ENCODE data around the gene BCKDK. TPM values are rescaled to one million over a fixed set of nuclear protein-coding genes. Genes with fewer than 3 reads are reported as not detected.
A peak's percentile ranks its signal among the peaks of the same experiment; 100 is the strongest.
"Not testable (repeated sequence)": the region's sequence is repeated elsewhere in the genome, so short reads cannot be mapped to it uniquely, and the experiment has no call there.

BCKDK gene
- total and polyA plus RNA-seq, 2 of the 13 experiments (the other 11 are each of a cell fraction or from before 2014, with no cell fraction given) = 24.9 to 42.6 TPM

DNA sequence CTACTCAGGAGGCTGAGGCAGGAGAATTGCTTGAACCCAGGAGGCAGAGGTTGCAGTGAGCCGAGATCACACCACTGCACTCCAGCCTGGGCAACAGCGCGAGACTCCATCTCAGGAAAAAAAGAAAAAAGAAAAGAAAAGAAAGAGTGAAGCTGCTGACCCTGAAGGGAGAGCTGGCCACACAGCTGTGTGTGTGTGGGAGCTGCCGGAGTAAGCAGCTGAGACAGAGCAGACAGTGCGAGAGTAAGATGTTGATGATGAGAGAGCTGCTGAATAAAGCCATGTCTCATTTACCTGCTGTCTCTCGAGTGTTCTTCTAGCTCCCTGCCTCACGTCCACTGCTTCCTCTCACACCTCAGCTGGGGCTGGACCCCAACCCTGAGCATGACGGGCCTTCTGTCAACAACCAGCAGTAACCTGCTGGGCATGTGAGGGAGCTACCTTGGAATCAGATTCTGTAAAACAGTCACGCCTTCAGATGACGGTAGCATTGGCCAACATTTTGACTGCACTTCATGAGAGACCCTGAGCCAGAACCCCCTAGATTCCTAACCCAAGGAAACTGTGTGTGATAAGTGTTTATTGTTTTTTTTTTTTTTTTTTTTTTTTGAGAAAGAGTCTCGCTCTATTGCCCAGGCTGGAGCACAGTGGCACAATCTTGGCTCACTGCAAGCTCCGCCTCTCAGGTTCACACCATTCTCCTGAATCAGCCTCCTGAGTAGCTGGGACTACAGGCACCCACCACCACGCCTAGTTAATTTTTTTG, 7.1 kb upstream of the BCKDK start:
- in situ Hi-C loops (cut with HindIII; ENCODE audit: extremely low pct_ligation_motif_present, low pct_unique_long_range_greater_than_20kb); FAIRE-seq; H3K79me2 ChIP-seq (ENCODE audit: insufficient read depth, low read length); CTCF ChIA-PET (ENCODE audit: low intra/inter-chr PET ratio, low total read pairs); DNase-seq (ENCODE audit: low spot score); intact Hi-C loops (cut with micrococcal nuclease; ENCODE audit: unreplicated experiment); H3K27ac ChIP-seq (ENCODE audit: extremely low read length, insufficient read depth, low read length); H3K9me3 ChIP-seq (ENCODE audit: low read length); H2AFZ ChIP-seq (ENCODE audit: low read length); H4K20me1 ChIP-seq (ENCODE audit: insufficient read depth, low read length); H3K9ac ChIP-seq (ENCODE audit: insufficient read depth, low read depth, low read length); H3K27me3 ChIP-seq (ENCODE audit: control insufficient read depth in 1 of 2, insufficient read depth in 2 of 2, low read length in 2 of 2); BruUV-seq (replicated peaks); H3K36me3 ChIP-seq (replicated peaks in 1 of 2; ENCODE audit: control insufficient read depth in 1 of 2, insufficient read depth in 2 of 2, low read length in 2 of 2); TF ChIP-seq FOXA1 (IDR thresholded peaks at IDR 0.05): not testable (repeated sequence)
- H3K4me2 ChIP-seq (ENCODE audit: low read depth, low read length) = peak overlapping the region; percentile 20; the same call in 1 of the 2 replicates
- TF ChIP-seq FOXA3 (CRISPR knock-in tag; IDR thresholded peaks at IDR 0.05) (peak; percentile 65), MEIS2 (CRISPR knock-in tag; IDR thresholded peaks at IDR 0.05) (0 out of 2 replicates have a peak, but pooled peaks have one; percentile 32), ZNF878 (CRISPR knock-in tag; IDR thresholded peaks at IDR 0.05) (0 out of 2 replicates have a peak, but pooled peaks have one; percentile 52), ZNF501 (CRISPR knock-in tag; IDR thresholded peaks at IDR 0.05) (0 out of 2 replicates have a peak, but pooled peaks have one; percentile 18), ZFX (CRISPR knock-in tag; IDR thresholded peaks at IDR 0.05; ENCODE audit: low read depth) (peak; percentile 23; the same call in 1 of the 2 replicates), SALL1 (CRISPR knock-in tag; IDR thresholded peaks at IDR 0.05) (peak; percentile 14; the same call in 1 of the 2 replicates), FOXA1 (CRISPR knock-in tag; IDR thresholded peaks at IDR 0.05) (peak; percentile 62)
- TF ChIP-seq, protein P1, sequence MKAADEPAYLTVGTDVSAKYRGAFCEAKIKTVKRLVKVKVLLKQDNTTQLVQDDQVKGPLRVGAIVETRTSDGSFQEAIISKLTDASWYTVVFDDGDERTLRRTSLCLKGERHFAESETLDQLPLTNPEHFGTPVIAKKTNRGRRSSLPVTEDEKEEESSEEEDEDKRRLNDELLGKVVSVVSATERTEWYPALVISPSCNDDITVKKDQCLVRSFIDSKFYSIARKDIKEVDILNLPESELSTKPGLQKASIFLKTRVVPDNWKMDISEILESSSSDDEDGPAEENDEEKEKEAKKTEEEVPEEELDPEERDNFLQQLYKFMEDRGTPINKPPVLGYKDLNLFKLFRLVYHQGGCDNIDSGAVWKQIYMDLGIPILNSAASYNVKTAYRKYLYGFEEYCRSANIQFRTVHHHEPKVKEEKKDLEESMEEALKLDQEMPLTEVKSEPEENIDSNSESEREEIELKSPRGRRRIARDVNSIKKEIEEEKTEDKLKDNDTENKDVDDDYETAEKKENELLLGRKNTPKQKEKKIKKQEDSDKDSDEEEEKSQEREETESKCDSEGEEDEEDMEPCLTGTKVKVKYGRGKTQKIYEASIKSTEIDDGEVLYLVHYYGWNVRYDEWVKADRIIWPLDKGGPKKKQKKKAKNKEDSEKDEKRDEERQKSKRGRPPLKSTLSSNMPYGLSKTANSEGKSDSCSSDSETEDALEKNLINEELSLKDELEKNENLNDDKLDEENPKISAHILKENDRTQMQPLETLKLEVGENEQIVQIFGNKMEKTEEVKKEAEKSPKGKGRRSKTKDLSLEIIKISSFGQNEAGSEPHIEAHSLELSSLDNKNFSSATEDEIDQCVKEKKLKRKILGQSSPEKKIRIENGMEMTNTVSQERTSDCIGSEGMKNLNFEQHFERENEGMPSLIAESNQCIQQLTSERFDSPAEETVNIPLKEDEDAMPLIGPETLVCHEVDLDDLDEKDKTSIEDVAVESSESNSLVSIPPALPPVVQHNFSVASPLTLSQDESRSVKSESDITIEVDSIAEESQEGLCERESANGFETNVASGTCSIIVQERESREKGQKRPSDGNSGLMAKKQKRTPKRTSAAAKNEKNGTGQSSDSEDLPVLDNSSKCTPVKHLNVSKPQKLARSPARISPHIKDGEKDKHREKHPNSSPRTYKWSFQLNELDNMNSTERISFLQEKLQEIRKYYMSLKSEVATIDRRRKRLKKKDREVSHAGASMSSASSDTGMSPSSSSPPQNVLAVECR (CRISPR knock-in tag; IDR thresholded peaks at IDR 0.05; ENCODE audit: borderline replicate concordance) = 0 out of 2 replicates have a peak, but pooled peaks have one; percentile 28
- TF ChIP-seq, protein P2, sequence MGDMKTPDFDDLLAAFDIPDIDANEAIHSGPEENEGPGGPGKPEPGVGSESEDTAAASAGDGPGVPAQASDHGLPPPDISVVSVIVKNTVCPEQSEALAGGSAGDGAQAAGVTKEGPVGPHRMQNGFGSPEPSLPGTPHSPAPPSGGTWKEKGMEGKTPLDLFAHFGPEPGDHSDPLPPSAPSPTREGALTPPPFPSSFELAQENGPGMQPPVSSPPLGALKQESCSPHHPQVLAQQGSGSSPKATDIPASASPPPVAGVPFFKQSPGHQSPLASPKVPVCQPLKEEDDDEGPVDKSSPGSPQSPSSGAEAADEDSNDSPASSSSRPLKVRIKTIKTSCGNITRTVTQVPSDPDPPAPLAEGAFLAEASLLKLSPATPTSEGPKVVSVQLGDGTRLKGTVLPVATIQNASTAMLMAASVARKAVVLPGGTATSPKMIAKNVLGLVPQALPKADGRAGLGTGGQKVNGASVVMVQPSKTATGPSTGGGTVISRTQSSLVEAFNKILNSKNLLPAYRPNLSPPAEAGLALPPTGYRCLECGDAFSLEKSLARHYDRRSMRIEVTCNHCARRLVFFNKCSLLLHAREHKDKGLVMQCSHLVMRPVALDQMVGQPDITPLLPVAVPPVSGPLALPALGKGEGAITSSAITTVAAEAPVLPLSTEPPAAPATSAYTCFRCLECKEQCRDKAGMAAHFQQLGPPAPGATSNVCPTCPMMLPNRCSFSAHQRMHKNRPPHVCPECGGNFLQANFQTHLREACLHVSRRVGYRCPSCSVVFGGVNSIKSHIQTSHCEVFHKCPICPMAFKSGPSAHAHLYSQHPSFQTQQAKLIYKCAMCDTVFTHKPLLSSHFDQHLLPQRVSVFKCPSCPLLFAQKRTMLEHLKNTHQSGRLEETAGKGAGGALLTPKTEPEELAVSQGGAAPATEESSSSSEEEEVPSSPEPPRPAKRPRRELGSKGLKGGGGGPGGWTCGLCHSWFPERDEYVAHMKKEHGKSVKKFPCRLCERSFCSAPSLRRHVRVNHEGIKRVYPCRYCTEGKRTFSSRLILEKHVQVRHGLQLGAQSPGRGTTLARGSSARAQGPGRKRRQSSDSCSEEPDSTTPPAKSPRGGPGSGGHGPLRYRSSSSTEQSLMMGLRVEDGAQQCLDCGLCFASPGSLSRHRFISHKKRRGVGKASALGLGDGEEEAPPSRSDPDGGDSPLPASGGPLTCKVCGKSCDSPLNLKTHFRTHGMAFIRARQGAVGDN (CRISPR knock-in tag; IDR thresholded peaks at IDR 0.05) = peak; percentile 30; the same call in 1 of the 2 replicates
- TF ChIP-seq, protein P3, sequence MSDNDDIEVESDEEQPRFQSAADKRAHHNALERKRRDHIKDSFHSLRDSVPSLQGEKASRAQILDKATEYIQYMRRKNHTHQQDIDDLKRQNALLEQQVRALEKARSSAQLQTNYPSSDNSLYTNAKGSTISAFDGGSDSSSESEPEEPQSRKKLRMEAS (IDR thresholded peaks at IDR 0.05) = peak; percentile 57; the same call in 1 of the 2 replicates
- POLR2A ChIA-PET = interaction anchor here (0.7 to 3.0 kb wide), 10 partner anchors 8 to 104 kb away, joined by 3 to 25 read pairs (median 4); partner anchors contain the start of genes FUS, KAT8, STX4 and ZNF646
- H3K4me3 ChIP-seq (replicated peaks in 1 of 3; ENCODE audit: insufficient read depth in 1 of 3, low read depth in 2 of 3, low read length in 3 of 3) = peak overlapping the region in 1 of 3 experiments; percentile 12; a peak in 1 of 6 replicates
- ATAC-seq = peak; percentile 34
- 50% methylated on average over 12 of the region's 13 CpGs for WGBS (ENCODE audit: low lambda C conversion rate)
- peaks cover 23% of the 10 kb centered on the region for H3K4me1 ChIP-seq (ENCODE audit: insufficient read depth, low read length)
